Neutrophil (primary cell): Measurements from ENCODE around the gene FASTK.

ENCODE experiments used
- H3K27ac ChIP-seq: fragments of 200-600 bp; sonication (generic); 2 replicates; pipeline ENCODE4 v1.5.1; 2016; ENCODE audit warnings: mild to moderate bottlenecking, moderate library complexity
- H3K27me3 ChIP-seq: fragments of 200-600 bp; sonication (generic); 2 replicates; pipeline ENCODE4 v1.6.0; 2016; ENCODE audit warnings: mild to moderate bottlenecking
- H3K36me3 ChIP-seq: fragments of 200-600 bp; sonication (generic); 2 replicates; pipeline ENCODE4 v1.5.1; 2017
- H3K4me1 ChIP-seq, 2 experiments: fragments of 200-600 bp in 1 of 2; sonication (generic) in 1 of 2; 1 replicate in 1 of 2; 2 replicates in 1 of 2; pipeline versions ENCODE4 v1.5.1 to v1.6.1; 2013 to 2016; ENCODE audit warnings: low read depth in 1 of 2, low read length in 1 of 2, mild to moderate bottlenecking in 1 of 2, moderate library complexity in 1 of 2; ENCODE audit not compliant: control insufficient read depth in 1 of 2, insufficient read depth in 1 of 2
- H3K4me3 ChIP-seq, 2 experiments: fragments of 200-600 bp in 1 of 2; sonication (generic) in 1 of 2; 1 replicate in 1 of 2; 2 replicates in 1 of 2; pipeline ENCODE4 v1.5.1; 2013 to 2016; ENCODE audit warnings: low read depth in 1 of 2, low read length in 1 of 2, mild to moderate bottlenecking in 1 of 2, moderate library complexity in 1 of 2
- H3K9me3 ChIP-seq: fragments of 200-600 bp; sonication (generic); 2 replicates; pipeline ENCODE4 v1.5.1; 2016
- CTCF ChIP-seq: fragments of 200-600 bp; sonication (generic); IDR thresholded peaks from 2 replicates; pipeline ENCODE4 v1.5.1; 2016; ENCODE audit warnings: antibody characterized with exemption

Gene FASTK

GRCh38 chr7:151057506-151057988 is 23.1 kb downstream of the FASTK start, which contains the start of gene CDK5:
Gene CDK5, minus strand, starts transcription at chr7:151057897. Its CDS starts 49 bp downstream, at chr7:151057848.
- Histone ChIP-seq H3K27me3 (no peaks in the 10 kb centered on the region), H3K4me1 (peaks cover 45 to 46% of the 10 kb centered on the region in 2 experiments), H3K36me3 (no peaks in the 10 kb centered on the region), H3K4me3 (peak within 1 kb of the TSS; percentile 69 to 88), H3K27ac (peak within 1 kb of the TSS; percentile 82), H3K9me3 (no peaks in the 10 kb centered on the region)
- no peak for TF ChIP-seq CTCF

- Histone ChIP-seq H3K27me3 (peaks cover under 1% of the 10 kb centered on the region), H3K36me3 (no peaks in the 10 kb centered on the region), H3K9me3 (no peaks in the 10 kb centered on the region), H3K4me3 (peak overlapping the region; percentile 69 to 88), H3K4me1 (peaks cover 45 to 47% of the 10 kb centered on the region in 2 experiments), H3K27ac (no peak overlapping the region)
- TF ChIP-seq CTCF = no peak
Measured at GRCh38 chr7:151056666-151057505, 23.7 kb downstream of the FASTK start.

DNA sequence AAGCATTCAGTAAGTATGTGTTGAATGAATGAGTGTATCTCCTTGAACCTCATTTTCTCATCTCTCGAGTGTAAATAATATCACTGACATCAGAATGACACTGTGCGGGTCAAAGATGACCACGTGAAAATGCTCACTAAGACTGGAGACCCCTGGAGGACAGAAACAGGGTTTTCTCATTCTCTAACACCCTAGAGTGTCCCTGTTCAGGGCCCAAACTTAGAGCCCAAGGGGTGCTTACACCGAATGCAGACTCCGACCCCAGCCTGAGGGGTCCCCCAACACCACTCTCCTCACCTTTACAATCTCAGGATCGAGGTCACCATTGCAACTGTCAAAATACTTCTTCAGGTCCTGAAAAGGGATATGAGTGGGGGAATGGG is 24.3 kb downstream of the FASTK start:
- TF ChIP-seq CTCF = no peak
- H3K9me3 ChIP-seq = no peaks in the 10 kb centered on the region
- H3K27ac ChIP-seq = no peak overlapping the region
- H3K27me3 ChIP-seq = peaks cover 6% of the 10 kb centered on the region
- peaks cover 45 to 47% of the 10 kb centered on the region in 2 experiments for H3K4me1 ChIP-seq
- no peak overlapping the region for H3K4me3 ChIP-seq
- no peaks in the 10 kb centered on the region for H3K36me3 ChIP-seq

- no peaks in the 10 kb centered on the region for H3K36me3 ChIP-seq
- no peak overlapping the region for H3K4me3 ChIP-seq
- TF ChIP-seq CTCF = no peak
- peaks cover 32% of the 10 kb centered on the region for H3K27me3 ChIP-seq
- H3K4me1 ChIP-seq = peaks cover 32 to 35% of the 10 kb centered on the region in 2 experiments
- no peaks in the 10 kb centered on the region for H3K9me3 ChIP-seq
- no peak overlapping the region for H3K27ac ChIP-seq
Measured at GRCh38 chr7:151053751-151054150, 26.9 kb downstream of the FASTK start.

DNA sequence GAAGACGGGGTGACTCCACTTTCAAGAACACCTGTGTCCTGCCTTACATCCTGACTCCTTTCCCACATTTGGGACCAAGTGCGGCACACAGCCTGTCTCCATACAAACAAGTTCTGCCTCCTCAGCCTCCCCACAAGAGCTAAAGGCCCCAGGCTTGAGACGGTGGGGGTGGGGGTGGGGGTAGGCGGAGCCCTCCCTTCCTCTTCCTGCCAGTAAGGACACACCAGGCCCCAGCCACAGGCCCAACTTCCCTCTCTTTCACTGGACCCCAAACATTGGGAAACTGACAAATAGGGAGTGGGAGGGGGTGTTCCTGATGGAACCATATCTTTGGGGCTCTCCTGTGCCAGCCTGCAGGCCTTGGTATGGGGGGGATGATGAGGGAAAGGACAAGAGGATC is 27.5 kb downstream of the FASTK start:
- Histone ChIP-seq H3K27me3 (peaks cover 32% of the 10 kb centered on the region), H3K36me3 (no peaks in the 10 kb centered on the region), H3K4me1 (peaks cover 26 to 29% of the 10 kb centered on the region in 2 experiments), H3K27ac (no peak overlapping the region), H3K9me3 (no peaks in the 10 kb centered on the region), H3K4me3 (no peak overlapping the region)
- TF ChIP-seq CTCF = no peak
